Measurements from ENCODE around the gene RWDD1. TPM values are rescaled to one million over a fixed set of nuclear protein-coding genes. Genes with fewer than 3 reads are reported as not detected.

The RWDD1 gene
- total RNA-seq, 1 donor: 45.3 TPM

DNA sequence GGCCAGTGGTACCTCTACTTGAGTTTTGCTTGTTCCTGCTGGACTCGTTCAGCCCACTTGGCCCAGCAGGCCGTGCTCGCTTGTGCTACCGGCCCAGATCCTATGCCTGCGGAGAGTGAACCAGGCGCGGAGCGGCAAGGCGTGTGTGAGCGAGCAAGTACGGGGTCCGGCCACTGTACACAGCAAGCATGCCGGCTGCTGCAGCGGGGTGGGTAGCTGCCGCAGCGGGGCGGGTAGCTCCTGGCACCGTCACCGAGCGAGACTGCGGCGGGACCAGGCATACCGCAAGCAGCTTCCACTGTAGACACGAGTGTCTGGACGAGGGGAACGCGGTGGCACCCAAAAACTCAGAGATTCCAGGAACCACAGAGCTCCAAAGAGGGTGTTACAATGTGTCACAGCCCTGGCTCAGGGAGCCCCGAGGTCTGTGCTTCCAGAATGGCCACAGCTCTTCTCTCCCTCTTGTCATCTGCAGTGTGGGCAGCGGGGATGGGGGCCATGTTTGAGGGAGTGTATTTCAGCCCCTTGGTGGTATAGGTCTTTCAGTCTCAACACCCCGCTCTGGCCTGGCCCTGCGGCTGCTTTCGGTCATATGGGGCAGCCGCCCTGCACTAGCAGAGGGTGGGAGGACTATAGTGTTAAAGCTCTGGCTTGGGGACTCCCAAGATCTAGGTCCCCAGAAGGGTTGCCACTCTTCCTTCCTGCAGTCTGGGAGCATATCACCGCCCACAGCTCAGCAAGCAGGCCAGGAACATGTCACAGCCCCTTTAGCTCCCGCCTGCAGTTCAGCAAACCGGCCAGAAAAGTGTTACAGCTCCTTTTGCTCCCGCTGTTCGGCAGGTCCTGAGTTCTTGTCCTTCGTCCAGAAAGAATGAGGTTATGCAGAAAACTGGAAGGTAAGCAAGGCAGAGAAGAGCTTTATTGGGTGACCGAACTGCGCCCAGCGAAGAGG is 6.1 kb upstream of the RWDD1 start:
- TF ChIP-seq, protein P1, sequence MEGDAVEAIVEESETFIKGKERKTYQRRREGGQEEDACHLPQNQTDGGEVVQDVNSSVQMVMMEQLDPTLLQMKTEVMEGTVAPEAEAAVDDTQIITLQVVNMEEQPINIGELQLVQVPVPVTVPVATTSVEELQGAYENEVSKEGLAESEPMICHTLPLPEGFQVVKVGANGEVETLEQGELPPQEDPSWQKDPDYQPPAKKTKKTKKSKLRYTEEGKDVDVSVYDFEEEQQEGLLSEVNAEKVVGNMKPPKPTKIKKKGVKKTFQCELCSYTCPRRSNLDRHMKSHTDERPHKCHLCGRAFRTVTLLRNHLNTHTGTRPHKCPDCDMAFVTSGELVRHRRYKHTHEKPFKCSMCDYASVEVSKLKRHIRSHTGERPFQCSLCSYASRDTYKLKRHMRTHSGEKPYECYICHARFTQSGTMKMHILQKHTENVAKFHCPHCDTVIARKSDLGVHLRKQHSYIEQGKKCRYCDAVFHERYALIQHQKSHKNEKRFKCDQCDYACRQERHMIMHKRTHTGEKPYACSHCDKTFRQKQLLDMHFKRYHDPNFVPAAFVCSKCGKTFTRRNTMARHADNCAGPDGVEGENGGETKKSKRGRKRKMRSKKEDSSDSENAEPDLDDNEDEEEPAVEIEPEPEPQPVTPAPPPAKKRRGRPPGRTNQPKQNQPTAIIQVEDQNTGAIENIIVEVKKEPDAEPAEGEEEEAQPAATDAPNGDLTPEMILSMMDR (IDR thresholded peaks at IDR 0.05; ENCODE audit: insufficient read depth, low read depth, low read length): no peak
- peak overlapping the region; percentile 17 for H3K4me3 ChIP-seq (ENCODE audit: low read depth, low read length)
- no peak for DNase-seq (ENCODE audit: low read depth)

DNA sequence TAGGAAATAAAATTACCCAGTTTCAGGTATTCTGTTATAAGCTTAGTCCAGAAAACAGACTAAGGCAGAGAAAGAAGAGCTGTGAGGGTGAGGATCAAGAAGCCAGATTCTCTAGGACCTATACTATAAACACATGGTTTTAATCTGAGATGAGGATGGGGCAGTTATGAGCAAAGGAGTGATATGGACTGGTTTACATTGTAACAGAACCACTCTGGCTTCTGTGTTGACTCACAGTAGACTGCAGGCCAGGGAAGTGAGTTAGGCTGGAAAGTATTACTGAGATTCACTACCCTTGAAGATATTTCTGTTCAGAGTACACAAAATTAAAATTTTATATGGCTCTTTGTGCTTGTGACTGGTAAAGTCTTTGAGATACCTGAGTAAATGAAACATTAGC is 3.2 kb upstream of the RWDD1 start:
- no peak overlapping the region for H3K4me3 ChIP-seq (ENCODE audit: low read depth, low read length)
- no peak for DNase-seq (ENCODE audit: low read depth)
- TF ChIP-seq, protein P1 (IDR thresholded peaks at IDR 0.05; ENCODE audit: insufficient read depth, low read depth, low read length): no peak

- TF ChIP-seq, protein P1 (IDR thresholded peaks at IDR 0.05; ENCODE audit: insufficient read depth, low read depth, low read length): no peak
- no peak for DNase-seq (ENCODE audit: low read depth)
- H3K4me3 ChIP-seq (ENCODE audit: low read depth, low read length): no peak overlapping the region
Observed at GRCh38 chr6:116568821-116569755, 2.2 kb upstream of the RWDD1 start.

DNA sequence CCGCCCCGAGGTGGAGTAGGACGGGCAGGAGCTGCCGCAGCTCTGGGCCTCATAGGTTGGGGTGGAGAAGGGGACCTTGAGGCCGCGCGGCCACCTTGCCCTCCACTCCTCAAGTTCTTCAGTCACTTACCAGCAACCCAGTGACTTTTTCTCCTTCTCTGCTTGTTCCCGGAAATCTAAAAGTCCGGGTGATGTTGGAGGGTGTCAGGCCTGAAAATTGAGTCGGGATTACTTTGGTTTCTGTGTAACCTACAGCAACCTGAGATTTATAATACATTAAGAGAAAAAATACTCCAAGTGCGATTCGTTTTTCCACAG is 338 bp downstream of the RWDD1 start:
- no peak for DNase-seq (ENCODE audit: low read depth)
- TF ChIP-seq, protein P1 (IDR thresholded peaks at IDR 0.05; ENCODE audit: insufficient read depth, low read depth, low read length): no peak

GRCh38 chr6:116572162-116572561 is 858 bp downstream of the RWDD1 start:
- TF ChIP-seq, protein P1 (IDR thresholded peaks at IDR 0.05; ENCODE audit: insufficient read depth, low read depth, low read length): no peak
- peak; percentile 67 for DNase-seq (ENCODE audit: low read depth)
- peak overlapping the region; percentile 94 for H3K4me3 ChIP-seq (ENCODE audit: low read depth, low read length)

More for the DNA sequence above, 338 bp downstream of the RWDD1 start:
- H3K4me3 ChIP-seq (ENCODE audit: low read depth, low read length): peak overlapping the region; percentile 94

GRCh38 chr6:116575227-116575626 is 3.9 kb downstream of the RWDD1 start:
- H3K4me3 ChIP-seq (ENCODE audit: low read depth, low read length): no peak overlapping the region
- DNase-seq (ENCODE audit: low read depth): no peak
- TF ChIP-seq, protein P1 (IDR thresholded peaks at IDR 0.05; ENCODE audit: insufficient read depth, low read depth, low read length): no peak

Data from fibroblast of villous mesenchyme (primary cell).